Right lung (tissue), 5 donors: ENCODE data around the gene HMCN1. TPM values are rescaled to one million over a fixed set of nuclear protein-coding genes. Genes with fewer than 3 reads are reported as not detected.

Experiments used
- DNase-seq, 2 donors: peaks; one replicate each; pipeline ENCODE4 v3.0.0-alpha.2; 2013
- polyA plus RNA-seq, 5 donors: library from polyadenylated mRNA; unstranded; fragments of 120-200 nt; gene quantifications; one replicate each; pipeline versions ENCODE4 v1.2.1 to v1.2.3, GENCODE V29; 2013; ENCODE audit warnings: inconsistent platforms in 1 of 5, low replicate concordance in 1 of 5; ENCODE audit not compliant: insufficient read length in 5 of 5, insufficient read depth in 1 of 5

Gene HMCN1
- polyA plus RNA-seq, 5 donors, result 28.1 to 56.5 (median 45.8) TPM

- no peak for DNase-seq
Measured at GRCh38 chr1:186234976-186235686, 500.9 kb downstream of the HMCN1 start.

DNA sequence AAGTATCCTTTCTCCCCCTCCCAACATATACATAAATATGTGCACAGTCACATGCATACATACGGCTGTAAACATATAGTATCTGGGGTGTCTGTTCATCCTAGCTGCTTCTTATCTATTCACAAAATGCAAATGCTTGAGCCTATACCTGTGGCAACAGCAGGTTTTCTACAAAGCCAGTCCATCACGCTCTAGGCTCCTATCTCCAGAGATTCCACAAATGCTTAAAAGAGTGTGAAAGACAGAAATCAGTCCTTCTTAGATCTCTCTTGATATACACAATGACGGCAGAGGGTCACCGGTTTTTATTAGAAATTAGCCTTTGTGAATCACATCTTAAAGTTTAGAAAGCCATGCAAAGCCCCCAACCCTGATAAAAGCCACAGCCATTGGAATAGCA lies 501.5 kb downstream of the HMCN1 start:
- DNase-seq, result no peak

DNA sequence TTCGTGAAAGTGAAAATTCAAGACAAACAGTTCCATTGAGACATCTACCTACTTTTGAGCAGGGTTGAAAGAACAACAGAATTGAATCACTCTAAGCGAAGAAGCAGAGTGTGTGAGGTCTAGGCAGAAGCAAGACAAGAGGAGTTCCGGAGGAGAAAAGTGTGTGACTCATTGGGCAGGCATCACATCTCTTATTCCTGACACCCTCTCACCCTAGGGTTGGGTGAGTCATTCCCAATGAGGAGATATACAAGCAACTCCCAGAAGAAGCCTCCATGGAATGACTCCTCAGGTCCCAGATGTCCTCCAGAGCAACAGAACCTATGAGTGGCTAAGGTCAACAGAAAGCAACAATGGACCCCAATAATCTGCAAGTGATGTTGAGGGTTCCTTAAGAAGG lies 502.7 kb downstream of the HMCN1 start:
- no peak for DNase-seq

DNA sequence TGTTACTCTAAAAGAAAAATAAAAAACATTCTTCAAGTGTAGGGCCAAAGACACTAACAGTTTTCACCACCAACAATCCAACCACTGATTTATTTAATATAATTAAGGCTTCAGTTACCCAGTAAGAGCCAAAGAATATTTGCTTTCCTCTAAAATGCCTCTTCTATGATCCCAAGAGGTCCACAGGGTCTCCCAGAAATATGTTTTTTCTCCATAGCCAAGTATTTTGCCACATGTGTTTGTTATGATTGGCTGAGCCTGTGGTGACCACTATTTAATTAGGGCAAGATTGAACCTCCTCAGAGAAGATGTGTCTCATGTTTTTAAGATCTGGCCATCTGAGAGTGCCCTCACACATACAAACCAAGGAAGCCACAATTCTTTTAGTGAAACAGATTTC lies 505.0 kb downstream of the HMCN1 start:
- DNase-seq, result no peak

GRCh38 chr1:186240436-186240835 lies 506.2 kb downstream of the HMCN1 start:
- no peak for DNase-seq
